ENCODE results near the gene BECN2. TPM values are rescaled to one million over a fixed set of nuclear protein-coding genes. Genes with fewer than 3 reads are reported as not detected.

The BECN2 gene
- total and polyA plus RNA-seq, 2 donors (not counting 3 experiments of a cell fraction or from before 2014, with no cell fraction given): not detected

GRCh38 chr1:241934866-241935265, 22.7 kb upstream of the BECN2 start:
- no peaks in the 10 kb centered on the region for H3K9me1 ChIP-seq (replicated peaks; ENCODE audit: control insufficient read depth, extremely low read depth, insufficient read depth, low read length)
- DNase-seq (ENCODE audit: low read depth, low spot score) (no peak), FAIRE-seq (no peak)
- H3K9me3 ChIP-seq (replicated peaks; ENCODE audit: control insufficient read depth, insufficient read depth, low read length): no peaks in the 10 kb centered on the region
- H3K36me3 ChIP-seq (ENCODE audit: control insufficient read depth in 2 of 2, extremely low read depth in 1 of 2, insufficient read depth in 2 of 2, low read length in 2 of 2): no peaks in the 10 kb centered on the region
- no peak for TF ChIP-seq CTCF (IDR thresholded peaks at IDR 0.05; ENCODE audit: extremely low read depth in 1 of 2, insufficient read depth in 1 of 2, low read depth in 1 of 2, low read length in 2 of 2)
- no peak for TF ChIP-seq MYC (IDR thresholded peaks at IDR 0.05; ENCODE audit: low read depth, low read length)
- TF ChIP-seq GATA2 (IDR thresholded peaks at IDR 0.05; ENCODE audit: insufficient read depth, insufficient read length, low read depth, low read length): no peak
- TF ChIP-seq FOS (IDR thresholded peaks at IDR 0.05; ENCODE audit: borderline replicate concordance, insufficient read depth, low read length): no peak
- TF ChIP-seq EZH2 (IDR thresholded peaks at IDR 0.05; ENCODE audit: borderline replicate concordance, low read depth, low read length, severe bottlenecking): no peak
- no peak for TF ChIP-seq POLR2AphosphoS5 (IDR thresholded peaks at IDR 0.05; ENCODE audit: insufficient read depth, low read depth, low read length)
- no peak for TF ChIP-seq JUN (IDR thresholded peaks at IDR 0.05; ENCODE audit: borderline replicate concordance, insufficient read depth, insufficient read length, low read depth)
- no peak for TF ChIP-seq POLR2A (IDR thresholded peaks at IDR 0.05; ENCODE audit: low read depth, low read length)
- TF ChIP-seq MAX (IDR thresholded peaks at IDR 0.05; ENCODE audit: insufficient read depth, insufficient read length): no peak
- BruUV-seq (replicated peaks): no TSS peak
- POLR2A ChIA-PET: no interaction called here
- dilution Hi-C loops (cut with MboI; ENCODE audit: extremely low pct_ligation_motif_present, low sequenced_read_pairs) (no loop called here), intact Hi-C loops (cut with micrococcal nuclease) (no loop called here)
- H3K27ac ChIP-seq (ENCODE audit: insufficient read depth, low read depth, low read length): no peak overlapping the region
- no peaks in the 10 kb centered on the region for H3K4me1 ChIP-seq (ENCODE audit: control insufficient read depth, extremely low read depth, insufficient read depth, low read length)
- no peaks in the 10 kb centered on the region for H4K20me1 ChIP-seq (replicated peaks; ENCODE audit: control insufficient read depth, extremely low read depth, insufficient read depth, low read length)
- no peaks in the 10 kb centered on the region for H3K79me2 ChIP-seq (ENCODE audit: control insufficient read depth, insufficient read depth, low read length)
- no peak overlapping the region for H2AFZ ChIP-seq (ENCODE audit: low read depth, low read length)
- no peak overlapping the region for H3K4me3 ChIP-seq (replicated peaks in 1 of 3; ENCODE audit: insufficient read depth in 1 of 3, low read depth in 1 of 3, low read length in 3 of 3)
- H3K27me3 ChIP-seq (ENCODE audit: control insufficient read depth in 2 of 2, insufficient read depth in 2 of 2, low read length in 2 of 2): no peaks in the 10 kb centered on the region
- no peak overlapping the region for H3K4me2 ChIP-seq (ENCODE audit: insufficient read depth, low read length)
- H3K9ac ChIP-seq (replicated peaks; ENCODE audit: extremely low read depth, insufficient read depth, low read length): no peak overlapping the region
- CTCF ChIA-PET: interaction anchor here (0.7 to 1.0 kb wide), 2 partner anchors 12 to 63 kb away, joined by 3 read pairs; no protein-coding TSS in a partner anchor
